ENCODE measurements around the gene NCAM1. TPM values are rescaled to one million over a fixed set of nuclear protein-coding genes. Genes with fewer than 3 reads are reported as not detected.
"Not testable (repeated sequence)": the region's sequence is repeated elsewhere in the genome, so short reads cannot be mapped to it uniquely, and the experiment has no call there.

The NCAM1 gene
- 144 TPM for polyA plus RNA-seq (2012; ENCODE audit: insufficient read depth, insufficient read length, low read depth)

DNA sequence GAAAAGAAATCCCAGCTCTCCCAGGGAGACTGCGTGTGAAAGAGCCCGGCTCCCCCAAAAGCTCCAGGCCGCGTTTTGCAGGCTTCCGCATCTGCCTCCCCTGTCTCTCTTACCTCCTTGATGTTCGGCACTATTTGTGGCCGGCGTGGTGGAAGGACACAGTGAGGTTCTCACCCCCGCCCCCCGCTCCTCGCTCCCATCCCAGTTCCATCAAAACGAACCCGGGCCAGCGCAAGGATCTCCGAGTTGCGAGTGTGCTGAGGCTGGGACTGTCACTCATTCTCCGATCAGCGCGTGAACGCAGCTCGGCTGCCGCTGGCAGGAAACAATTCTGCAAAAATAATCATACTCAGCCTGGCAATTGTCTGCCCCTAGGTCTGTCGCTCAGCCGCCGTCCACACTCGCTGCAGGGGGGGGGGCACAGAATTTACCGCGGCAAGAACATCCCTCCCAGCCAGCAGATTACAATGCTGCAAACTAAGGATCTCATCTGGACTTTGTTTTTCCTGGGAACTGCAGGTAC is at the start of gene NCAM1:
Gene NCAM1 (plus strand): TSS at position 275 of the 523 bp plus-strand sequence.
- H3K4me3 ChIP-seq (ENCODE audit: low read depth, low read length): peak within 1 kb of the TSS; percentile 87
- H3K27me3 ChIP-seq: no peaks in the 10 kb centered on the region
- peaks cover 16% of the 10 kb centered on the region for H3K4me1 ChIP-seq
- DNase-seq: peak; percentile 97
- TF ChIP-seq, protein P1, sequence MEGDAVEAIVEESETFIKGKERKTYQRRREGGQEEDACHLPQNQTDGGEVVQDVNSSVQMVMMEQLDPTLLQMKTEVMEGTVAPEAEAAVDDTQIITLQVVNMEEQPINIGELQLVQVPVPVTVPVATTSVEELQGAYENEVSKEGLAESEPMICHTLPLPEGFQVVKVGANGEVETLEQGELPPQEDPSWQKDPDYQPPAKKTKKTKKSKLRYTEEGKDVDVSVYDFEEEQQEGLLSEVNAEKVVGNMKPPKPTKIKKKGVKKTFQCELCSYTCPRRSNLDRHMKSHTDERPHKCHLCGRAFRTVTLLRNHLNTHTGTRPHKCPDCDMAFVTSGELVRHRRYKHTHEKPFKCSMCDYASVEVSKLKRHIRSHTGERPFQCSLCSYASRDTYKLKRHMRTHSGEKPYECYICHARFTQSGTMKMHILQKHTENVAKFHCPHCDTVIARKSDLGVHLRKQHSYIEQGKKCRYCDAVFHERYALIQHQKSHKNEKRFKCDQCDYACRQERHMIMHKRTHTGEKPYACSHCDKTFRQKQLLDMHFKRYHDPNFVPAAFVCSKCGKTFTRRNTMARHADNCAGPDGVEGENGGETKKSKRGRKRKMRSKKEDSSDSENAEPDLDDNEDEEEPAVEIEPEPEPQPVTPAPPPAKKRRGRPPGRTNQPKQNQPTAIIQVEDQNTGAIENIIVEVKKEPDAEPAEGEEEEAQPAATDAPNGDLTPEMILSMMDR (IDR thresholded peaks at IDR 0.05; ENCODE audit: low read depth, low read length): no peak
- H3K36me3 ChIP-seq: no peaks in the 10 kb centered on the region
- H3K9me3 ChIP-seq: no peaks in the 10 kb centered on the region

DNA sequence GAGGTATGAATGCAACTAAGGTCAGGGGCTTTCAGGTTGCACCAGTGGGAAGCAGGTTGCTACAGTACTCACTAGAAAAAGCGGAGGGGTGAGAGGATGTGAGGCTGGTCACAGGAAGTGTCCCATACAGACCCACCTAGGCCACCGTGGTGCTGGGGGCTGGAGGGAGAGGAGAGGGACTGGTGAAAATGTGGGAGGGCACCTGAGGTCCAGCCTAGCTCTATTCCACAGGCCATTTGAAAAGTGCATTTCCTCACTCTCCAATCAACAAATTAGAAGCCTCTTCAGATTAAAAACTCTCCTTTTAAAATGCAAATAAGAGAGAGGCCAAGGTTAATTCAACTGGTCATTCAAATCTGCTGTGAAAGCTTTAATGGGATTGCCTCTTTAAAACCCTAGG is 38.6 kb upstream of the NCAM1 start:
- Histone ChIP-seq H3K27me3 (no peaks in the 10 kb centered on the region), H3K9me3 (no peaks in the 10 kb centered on the region), H3K4me1 (peaks cover 4% of the 10 kb centered on the region), H3K36me3 (no peaks in the 10 kb centered on the region), H3K4me3 (ENCODE audit: low read depth, low read length) (no peak overlapping the region)
- no peak for DNase-seq
- TF ChIP-seq, protein P1 (IDR thresholded peaks at IDR 0.05; ENCODE audit: low read depth, low read length): no peak

DNA sequence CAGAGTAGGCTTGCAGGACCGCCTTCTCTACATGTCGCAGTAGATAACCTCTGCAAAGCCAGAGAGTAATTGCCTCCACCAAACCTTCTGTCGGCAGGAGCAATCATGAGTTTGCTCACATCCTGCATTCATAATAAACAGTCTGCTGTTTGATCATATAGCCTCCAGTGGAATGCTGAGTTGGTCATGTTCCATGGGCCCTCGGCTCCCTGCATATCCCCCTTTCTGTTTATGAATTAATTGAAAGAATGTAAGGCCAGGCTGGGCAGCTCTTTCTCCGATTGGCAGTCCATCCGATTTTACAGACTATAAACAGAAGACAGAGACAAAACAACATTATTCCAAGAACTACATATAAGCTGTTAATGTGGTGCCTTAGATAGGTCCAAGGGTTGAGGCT is 36.4 kb upstream of the NCAM1 start:
- not testable (repeated sequence) for H3K27me3 ChIP-seq; H3K4me3 ChIP-seq (ENCODE audit: low read depth, low read length); H3K4me1 ChIP-seq; H3K9me3 ChIP-seq; DNase-seq; H3K36me3 ChIP-seq

DNA sequence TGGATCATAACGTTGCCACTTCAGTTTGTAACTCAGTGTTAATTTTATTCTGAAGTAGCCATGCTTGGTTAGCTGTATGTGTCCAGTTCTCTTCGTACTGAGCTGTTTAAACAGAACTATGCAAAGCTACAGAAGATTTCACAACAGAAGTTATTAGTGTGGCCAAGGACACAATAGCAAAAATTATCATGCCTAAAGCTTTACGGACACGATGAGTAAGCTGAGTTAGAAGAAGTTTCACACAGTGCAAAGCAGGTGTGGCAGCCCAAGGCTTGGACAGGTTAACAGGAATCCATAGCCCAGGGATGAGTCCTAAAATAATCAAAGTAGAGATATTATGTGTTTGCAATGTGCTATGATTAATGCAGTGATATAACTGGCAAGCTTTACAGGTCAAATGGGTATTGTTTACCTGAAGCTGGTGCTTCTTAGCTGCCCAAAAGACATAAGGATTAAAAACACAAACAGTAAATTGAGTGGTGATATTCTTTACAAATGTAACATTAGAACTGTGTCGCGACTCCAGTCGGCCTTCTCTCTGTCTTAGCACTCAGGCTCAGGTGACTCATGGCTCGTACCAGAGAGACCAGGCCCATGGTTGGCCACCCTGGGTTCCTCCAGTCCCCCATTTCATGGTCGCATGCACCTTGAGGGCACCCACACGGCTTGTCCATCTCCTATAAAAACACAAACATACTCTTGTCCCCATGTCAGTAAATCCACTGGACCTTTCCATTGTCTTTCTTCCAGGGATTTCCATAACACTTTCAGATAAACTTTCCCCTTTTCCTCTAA is 35.5 kb upstream of the NCAM1 start:
- TF ChIP-seq, protein P1 (IDR thresholded peaks at IDR 0.05; ENCODE audit: low read depth, low read length): no peak
- Histone ChIP-seq H3K4me3 (ENCODE audit: low read depth, low read length) (no peak overlapping the region), H3K27me3 (no peaks in the 10 kb centered on the region), H3K9me3 (no peaks in the 10 kb centered on the region), H3K4me1 (peaks cover 4% of the 10 kb centered on the region), H3K36me3 (no peaks in the 10 kb centered on the region)
- DNase-seq: no peak

DNA sequence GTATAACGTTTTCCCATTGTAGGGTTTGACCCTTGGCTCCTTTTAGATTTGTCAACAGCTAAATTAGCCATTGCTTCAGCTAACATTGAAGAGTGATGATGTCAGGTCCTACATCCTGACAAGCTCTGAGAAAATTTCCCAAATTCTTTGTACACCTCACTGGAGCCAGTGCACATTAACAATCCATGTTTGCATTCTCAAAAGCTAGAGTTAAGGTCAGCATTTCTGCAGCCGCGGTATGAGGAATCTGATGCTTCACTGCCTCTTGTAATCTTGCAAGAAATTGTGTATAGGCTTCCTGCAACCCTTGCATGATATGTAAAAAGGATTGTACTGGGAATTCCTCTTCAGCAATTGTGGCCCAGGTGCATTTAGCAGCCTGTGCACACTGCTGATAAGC is 33.1 kb upstream of the NCAM1 start:
- DNase-seq: no peak
- TF ChIP-seq, protein P1 (IDR thresholded peaks at IDR 0.05; ENCODE audit: low read depth, low read length): no peak
- peaks cover 1% of the 10 kb centered on the region for H3K4me1 ChIP-seq
- H3K9me3 ChIP-seq: no peaks in the 10 kb centered on the region
- no peak overlapping the region for H3K4me3 ChIP-seq (ENCODE audit: low read depth, low read length)
- H3K36me3 ChIP-seq: no peaks in the 10 kb centered on the region
- no peaks in the 10 kb centered on the region for H3K27me3 ChIP-seq

DNA sequence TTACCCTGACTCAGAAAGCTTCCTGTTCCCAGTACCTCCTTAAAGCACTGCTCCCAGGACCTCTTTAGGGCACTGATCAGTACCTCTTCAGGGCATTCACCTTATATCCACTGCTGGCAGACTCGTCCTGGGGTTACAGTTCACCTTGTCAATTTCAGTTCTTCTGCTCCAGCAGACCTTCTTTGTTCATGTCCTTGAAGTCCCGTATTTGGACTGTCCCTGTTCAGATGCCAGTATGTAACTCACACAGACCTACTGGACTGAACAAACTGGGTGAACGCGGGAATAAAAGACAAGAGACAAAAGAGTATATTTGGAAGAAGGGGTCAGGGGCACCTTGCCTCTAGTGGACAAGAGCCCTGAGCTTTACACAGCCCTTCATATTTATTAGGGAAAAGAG is 31.8 kb upstream of the NCAM1 start:
- no peaks in the 10 kb centered on the region for H3K36me3 ChIP-seq
- H3K4me1 ChIP-seq: no peaks in the 10 kb centered on the region; the same call in none of the 2 replicates
- no peaks in the 10 kb centered on the region for H3K27me3 ChIP-seq
- no peak for DNase-seq
- no peak overlapping the region for H3K4me3 ChIP-seq (ENCODE audit: low read depth, low read length)
- TF ChIP-seq, protein P1 (IDR thresholded peaks at IDR 0.05; ENCODE audit: low read depth, low read length): no peak
- no peaks in the 10 kb centered on the region for H3K9me3 ChIP-seq

Measured in BE2C (cell line).